Subcutaneous adipose tissue (tissue), 4 donors: ENCODE measurements around the gene FBXO34. TPM values are rescaled to one million over a fixed set of nuclear protein-coding genes. Genes with fewer than 3 reads are reported as not detected.

ENCODE experiments used
- total RNA-seq, 4 donors: library from RNA; depleted of rRNA; stranded (reverse); fragments of >200 nt; gene quantifications; one replicate each; pipeline ENCODE4 v1.1.0, GENCODE V29; 2016
- TF ChIP-seq, protein P1 (sequence below): fragments of 450-650 bp; IDR thresholded peaks from one replicate; pipeline ENCODE4 v1.5.1; 2016; ENCODE audit warnings: low read depth, mild to moderate bottlenecking, control low read depth, antibody characterized with exemption, moderate library complexity

Gene FBXO34
- total RNA-seq, 4 donors from 2014 or later, result 18.4 to 23.5 (median 21.6) TPM

DNA sequence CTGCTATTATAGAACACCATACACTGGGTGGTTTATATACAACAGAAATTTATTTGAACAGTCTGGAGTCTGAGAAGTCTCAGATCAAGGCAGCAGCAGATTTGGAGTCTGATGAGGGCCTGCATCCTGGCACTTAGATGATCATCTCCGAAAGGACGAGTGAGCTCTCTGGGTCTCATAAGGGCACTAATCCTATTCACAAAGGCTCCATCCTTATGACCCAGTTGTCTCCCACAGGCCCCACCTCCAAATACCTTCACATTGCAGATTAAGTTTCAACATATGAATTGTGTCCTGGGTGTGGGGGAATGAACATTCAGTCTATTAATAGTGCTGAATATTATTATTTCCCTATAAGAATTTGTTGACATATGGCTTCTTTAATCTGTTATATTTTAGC is 53.6 kb downstream of the FBXO34 start:
- TF ChIP-seq, protein P1, sequence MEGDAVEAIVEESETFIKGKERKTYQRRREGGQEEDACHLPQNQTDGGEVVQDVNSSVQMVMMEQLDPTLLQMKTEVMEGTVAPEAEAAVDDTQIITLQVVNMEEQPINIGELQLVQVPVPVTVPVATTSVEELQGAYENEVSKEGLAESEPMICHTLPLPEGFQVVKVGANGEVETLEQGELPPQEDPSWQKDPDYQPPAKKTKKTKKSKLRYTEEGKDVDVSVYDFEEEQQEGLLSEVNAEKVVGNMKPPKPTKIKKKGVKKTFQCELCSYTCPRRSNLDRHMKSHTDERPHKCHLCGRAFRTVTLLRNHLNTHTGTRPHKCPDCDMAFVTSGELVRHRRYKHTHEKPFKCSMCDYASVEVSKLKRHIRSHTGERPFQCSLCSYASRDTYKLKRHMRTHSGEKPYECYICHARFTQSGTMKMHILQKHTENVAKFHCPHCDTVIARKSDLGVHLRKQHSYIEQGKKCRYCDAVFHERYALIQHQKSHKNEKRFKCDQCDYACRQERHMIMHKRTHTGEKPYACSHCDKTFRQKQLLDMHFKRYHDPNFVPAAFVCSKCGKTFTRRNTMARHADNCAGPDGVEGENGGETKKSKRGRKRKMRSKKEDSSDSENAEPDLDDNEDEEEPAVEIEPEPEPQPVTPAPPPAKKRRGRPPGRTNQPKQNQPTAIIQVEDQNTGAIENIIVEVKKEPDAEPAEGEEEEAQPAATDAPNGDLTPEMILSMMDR, result no peak

DNA sequence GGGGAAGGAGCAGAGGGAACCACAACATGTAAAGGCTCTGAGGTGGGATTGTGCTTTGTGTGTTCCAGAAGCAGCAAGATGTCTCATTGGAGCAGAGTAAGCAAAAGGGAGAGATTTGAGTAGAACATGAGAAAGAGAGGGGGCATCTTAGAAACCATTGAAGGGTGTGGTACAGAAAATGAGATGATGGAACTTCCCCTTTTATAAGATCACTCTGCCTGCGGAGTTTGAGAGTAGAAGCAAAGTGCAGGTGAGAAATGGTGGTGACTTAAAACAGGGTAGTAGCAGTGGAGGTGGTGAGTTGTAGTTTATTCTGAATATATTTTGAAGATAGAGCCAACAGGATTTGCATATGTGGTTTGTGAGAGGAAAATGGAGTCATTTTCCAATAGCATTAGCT is 56.0 kb downstream of the FBXO34 start:
- TF ChIP-seq, protein P1, result no peak

DNA sequence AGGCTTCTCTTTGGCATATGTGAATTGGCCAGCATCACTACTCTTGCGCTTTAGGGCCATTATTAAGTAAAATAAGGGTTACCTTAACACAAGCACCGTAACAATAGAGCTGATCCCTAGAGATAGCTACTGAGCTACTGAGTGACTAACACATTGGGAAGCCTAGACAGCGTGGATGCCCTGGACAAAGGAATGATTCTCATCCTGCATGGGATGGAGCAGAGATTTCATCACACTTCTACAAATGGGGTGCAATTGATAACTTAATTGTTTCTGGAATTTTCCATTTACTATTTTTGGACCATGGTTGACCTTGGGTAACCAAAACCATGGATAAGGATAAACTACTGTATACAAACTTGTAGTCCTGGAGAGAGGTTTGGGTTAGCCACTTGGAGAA is 57.1 kb downstream of the FBXO34 start:
- TF ChIP-seq, protein P1, result no peak

DNA sequence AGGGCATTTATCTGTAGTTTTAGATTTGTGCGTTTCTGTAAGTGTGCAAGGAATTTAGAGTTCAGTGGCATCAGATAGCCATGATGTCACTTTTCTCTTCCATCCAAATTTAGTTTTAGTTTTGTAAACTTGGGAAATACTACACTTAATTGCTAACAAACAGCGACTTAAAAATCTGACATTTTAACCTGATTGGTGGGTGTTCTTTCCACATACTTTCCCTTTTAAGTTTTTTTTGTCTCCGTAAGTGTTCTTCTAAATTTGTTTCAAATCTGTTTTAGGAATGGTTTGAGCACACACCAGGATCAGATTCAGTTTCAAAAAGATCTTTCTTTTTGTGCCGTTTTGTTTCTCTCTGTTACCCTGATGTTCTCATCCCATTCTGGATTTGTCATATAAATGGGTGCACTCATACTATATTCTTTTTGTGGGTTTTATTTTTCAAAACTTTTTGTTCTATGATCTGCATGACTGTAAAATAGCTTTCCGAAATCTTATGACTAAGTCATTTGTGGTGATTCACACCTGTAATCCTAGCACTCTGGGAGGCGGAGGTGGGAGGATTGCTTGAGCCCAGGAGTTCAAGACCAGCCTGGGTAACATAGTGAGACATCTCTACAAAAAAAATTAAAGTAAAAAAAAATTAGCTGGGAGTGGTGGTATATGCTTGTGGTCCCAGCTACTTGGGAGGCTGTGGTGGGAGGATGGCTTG is 58.9 kb downstream of the FBXO34 start:
- TF ChIP-seq, protein P1, result no peak

DNA sequence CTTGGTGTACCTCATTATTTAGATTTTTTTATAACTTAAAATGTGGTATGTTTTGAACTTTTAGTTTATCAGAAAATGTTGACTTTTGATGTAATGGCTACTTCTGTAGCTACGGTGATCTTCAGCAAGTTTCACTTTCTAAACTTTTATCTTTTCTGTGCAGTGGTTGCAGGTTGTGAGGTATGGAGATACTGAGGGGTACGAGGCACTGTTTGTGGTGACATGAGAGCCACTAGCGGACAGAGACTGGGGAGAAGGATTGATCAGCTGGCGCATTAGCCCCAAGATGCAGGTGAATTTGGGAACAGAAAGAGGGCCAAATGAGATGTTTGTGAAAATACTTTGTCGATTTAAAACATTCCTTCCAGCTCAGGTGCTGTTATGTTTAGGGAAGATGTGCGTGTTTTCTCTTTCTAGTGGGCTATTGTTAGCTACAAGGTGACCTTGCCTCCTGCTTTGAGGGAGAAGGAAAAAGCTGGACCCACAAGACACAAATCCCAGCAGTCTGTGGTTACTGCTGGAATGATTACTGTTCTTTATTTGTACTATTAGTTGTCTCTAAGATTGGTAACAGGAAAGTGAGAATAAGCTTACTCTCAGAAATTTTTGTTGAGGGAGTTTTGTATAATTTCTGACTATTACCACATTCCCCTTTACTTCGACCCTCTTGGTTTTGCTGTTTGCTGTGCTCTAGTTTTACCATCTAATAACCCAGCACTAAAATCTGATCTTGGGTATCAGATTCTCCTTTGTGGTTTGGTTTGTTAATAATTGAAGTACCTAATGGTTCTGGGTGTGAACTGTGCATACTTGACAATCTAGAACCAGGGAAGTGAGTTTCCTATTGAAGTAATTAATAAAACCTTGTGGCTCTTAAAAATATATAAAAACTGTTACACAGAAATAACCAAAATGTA is 61.7 kb downstream of the FBXO34 start:
- TF ChIP-seq, protein P1, result no peak

DNA sequence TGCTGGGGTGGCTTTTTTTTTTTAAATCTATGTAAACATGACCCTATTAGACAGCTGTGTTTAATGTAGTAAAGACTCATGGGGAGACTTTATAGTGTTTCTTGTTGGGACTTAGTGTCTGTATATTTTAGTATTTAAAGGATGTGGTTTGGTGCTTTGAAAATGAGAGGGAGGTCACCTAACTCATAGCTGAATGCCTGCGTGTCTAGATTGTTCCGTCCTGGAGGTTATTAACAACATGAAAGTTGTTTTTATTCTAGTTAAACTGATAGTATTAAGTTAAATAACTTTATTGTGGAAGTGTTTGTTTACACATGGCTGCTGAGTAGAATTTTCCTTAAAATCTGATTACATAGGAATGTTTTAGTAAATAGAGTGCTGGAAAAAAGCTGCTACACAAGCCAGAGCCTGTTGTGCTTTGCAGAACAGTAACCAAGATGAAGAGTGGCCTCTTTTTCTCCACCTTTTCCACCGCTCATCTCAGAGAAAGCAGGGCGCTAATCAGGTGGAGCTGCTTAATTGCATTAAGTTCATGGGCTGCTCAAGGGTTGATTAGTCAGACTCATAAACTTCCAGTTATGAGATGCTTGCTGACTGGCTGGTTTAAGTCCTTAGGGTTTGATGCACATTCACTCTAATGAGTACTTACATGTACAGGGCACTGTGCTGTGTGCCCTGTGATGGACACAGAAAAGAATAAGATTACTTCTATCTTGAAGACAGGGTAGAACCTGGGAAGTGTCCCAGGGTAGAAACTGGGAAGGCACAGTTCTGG is 62.7 kb downstream of the FBXO34 start:
- TF ChIP-seq, protein P1, result no peak
